ENCODE measurements around the gene MCU. TPM values are rescaled to one million over a fixed set of nuclear protein-coding genes. Genes with fewer than 3 reads are reported as not detected.

The MCU gene
- total RNA-seq, 1 donor from 2014 or later: 31.4 TPM

DNA sequence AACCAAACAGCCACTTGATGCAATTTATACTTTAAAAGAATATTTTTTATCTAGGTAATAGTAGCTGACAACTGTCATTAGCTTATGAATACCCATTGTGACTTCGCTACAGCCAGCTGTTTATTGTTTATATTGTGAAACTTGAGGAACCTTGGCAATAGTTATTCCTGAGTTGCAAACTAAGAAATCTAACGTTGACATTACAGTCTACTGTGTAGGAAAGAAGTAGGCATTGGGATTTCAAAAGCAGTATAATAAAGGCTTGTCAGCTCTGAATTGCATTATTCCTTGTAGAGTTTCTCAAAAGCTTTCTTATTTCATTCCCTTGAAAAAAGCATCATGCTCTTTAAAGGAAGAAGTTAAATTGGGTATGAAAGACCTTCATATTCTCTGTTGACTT, 158.9 kb downstream of the MCU start:
- Mint-ChIP-seq H3K9me3 (ENCODE audit: unreplicated experiment) (peaks cover 14% of the 10 kb centered on the region), H3K4me1 (ENCODE audit: unreplicated experiment) (no peaks in the 10 kb centered on the region)
- TF ChIP-seq, protein P1, sequence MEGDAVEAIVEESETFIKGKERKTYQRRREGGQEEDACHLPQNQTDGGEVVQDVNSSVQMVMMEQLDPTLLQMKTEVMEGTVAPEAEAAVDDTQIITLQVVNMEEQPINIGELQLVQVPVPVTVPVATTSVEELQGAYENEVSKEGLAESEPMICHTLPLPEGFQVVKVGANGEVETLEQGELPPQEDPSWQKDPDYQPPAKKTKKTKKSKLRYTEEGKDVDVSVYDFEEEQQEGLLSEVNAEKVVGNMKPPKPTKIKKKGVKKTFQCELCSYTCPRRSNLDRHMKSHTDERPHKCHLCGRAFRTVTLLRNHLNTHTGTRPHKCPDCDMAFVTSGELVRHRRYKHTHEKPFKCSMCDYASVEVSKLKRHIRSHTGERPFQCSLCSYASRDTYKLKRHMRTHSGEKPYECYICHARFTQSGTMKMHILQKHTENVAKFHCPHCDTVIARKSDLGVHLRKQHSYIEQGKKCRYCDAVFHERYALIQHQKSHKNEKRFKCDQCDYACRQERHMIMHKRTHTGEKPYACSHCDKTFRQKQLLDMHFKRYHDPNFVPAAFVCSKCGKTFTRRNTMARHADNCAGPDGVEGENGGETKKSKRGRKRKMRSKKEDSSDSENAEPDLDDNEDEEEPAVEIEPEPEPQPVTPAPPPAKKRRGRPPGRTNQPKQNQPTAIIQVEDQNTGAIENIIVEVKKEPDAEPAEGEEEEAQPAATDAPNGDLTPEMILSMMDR (IDR thresholded peaks at IDR 0.05): no peak

DNA sequence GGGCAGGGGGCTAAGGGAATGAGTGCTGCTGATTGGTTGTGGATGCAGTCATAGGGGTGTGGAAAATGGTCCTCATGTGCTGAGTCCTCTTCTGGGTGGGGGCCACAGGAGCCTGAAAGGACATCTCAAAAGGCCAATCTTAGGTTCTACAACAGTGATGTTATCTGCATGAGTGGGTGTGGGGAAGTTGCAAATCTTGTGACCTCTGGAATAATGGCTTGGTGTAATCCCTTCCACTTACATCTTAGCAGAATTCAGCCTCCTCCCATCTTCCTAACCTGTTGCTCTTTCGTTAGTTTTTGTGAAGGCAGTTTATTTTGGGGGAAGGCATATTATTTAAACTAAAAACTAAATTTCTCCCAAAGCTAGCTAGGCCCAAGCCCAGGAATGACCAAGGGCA, 159.6 kb downstream of the MCU start:
- TF ChIP-seq, protein P1 (IDR thresholded peaks at IDR 0.05): no peak
- Mint-ChIP-seq H3K4me3 (ENCODE audit: unreplicated experiment) (no peak overlapping the region), H3K4me1 (ENCODE audit: unreplicated experiment) (no peaks in the 10 kb centered on the region), H3K27me3 (ENCODE audit: unreplicated experiment) (no peaks in the 10 kb centered on the region), H3K27ac (ENCODE audit: unreplicated experiment) (no peak overlapping the region), H3K36me3 (ENCODE audit: unreplicated experiment) (peaks cover 20% of the 10 kb centered on the region), H3K9me3 (ENCODE audit: unreplicated experiment) (peaks cover 14% of the 10 kb centered on the region)
- no peak for DNase-seq (ENCODE audit: extremely low spot score, unreplicated experiment)

More for the DNA sequence above, 158.9 kb downstream of the MCU start:
- DNase-seq (ENCODE audit: extremely low spot score, unreplicated experiment): no peak
- peaks cover 20% of the 10 kb centered on the region for H3K36me3 Mint-ChIP-seq (ENCODE audit: unreplicated experiment)
- no peak overlapping the region for H3K27ac Mint-ChIP-seq (ENCODE audit: unreplicated experiment)
- H3K27me3 Mint-ChIP-seq (ENCODE audit: unreplicated experiment): no peaks in the 10 kb centered on the region
- no peak overlapping the region for H3K4me3 Mint-ChIP-seq (ENCODE audit: unreplicated experiment)

DNA sequence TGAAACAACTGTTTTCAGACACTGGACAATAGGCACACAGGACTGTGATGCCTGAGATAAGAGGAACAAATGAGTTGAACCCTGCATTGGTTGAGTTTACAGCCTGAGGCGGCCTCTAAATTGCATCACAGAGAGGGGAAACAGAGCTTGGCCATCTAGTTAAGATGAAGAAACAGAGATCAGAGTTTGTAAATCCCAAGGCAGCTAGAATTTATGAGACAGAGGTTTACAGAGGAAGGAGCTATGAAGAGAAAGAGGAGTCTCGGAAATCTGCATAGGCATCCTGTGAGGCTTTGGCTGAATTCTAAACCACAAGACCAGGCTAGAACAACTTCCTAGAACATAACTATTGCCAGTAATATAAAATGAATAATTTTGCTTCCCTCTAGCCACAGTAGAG, 160.6 kb downstream of the MCU start:
- H3K27ac Mint-ChIP-seq (ENCODE audit: unreplicated experiment): no peak overlapping the region
- no peak for DNase-seq (ENCODE audit: extremely low spot score, unreplicated experiment)
- H3K27me3 Mint-ChIP-seq (ENCODE audit: unreplicated experiment): no peaks in the 10 kb centered on the region
- no peak overlapping the region for H3K4me3 Mint-ChIP-seq (ENCODE audit: unreplicated experiment)
- H3K36me3 Mint-ChIP-seq (ENCODE audit: unreplicated experiment): peaks cover 20% of the 10 kb centered on the region
- peaks cover 14% of the 10 kb centered on the region for H3K9me3 Mint-ChIP-seq (ENCODE audit: unreplicated experiment)
- TF ChIP-seq, protein P1 (IDR thresholded peaks at IDR 0.05): no peak
- H3K4me1 Mint-ChIP-seq (ENCODE audit: unreplicated experiment): no peaks in the 10 kb centered on the region

DNA sequence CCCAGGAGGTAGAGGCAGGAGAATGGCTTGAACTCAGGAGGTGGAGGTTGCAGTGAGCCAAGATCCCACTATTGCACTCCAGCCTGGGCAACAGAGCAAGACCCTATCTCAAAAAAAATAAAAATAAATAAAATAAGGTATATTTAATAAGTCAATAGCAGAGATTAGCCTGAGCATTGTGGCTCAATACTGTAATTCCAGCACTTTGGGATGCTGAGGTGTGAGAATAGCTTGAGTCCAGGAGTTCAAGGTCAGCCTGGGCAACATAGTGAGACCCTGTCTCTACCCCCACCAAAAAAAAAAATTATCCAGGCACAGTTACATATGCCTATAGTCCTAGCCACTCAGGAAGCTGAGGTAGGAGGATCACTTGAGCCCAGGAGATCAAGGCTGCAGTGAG, 163.2 kb downstream of the MCU start:
- Mint-ChIP-seq H3K4me1 (ENCODE audit: unreplicated experiment) (no peaks in the 10 kb centered on the region), H3K27me3 (ENCODE audit: unreplicated experiment) (no peaks in the 10 kb centered on the region), H3K36me3 (ENCODE audit: unreplicated experiment) (peaks cover 12% of the 10 kb centered on the region), H3K27ac (ENCODE audit: unreplicated experiment) (no peak overlapping the region), H3K9me3 (ENCODE audit: unreplicated experiment) (peaks cover 14% of the 10 kb centered on the region), H3K4me3 (ENCODE audit: unreplicated experiment) (no peak overlapping the region)
- no peak for DNase-seq (ENCODE audit: extremely low spot score, unreplicated experiment)
- TF ChIP-seq, protein P1 (IDR thresholded peaks at IDR 0.05): no peak

DNA sequence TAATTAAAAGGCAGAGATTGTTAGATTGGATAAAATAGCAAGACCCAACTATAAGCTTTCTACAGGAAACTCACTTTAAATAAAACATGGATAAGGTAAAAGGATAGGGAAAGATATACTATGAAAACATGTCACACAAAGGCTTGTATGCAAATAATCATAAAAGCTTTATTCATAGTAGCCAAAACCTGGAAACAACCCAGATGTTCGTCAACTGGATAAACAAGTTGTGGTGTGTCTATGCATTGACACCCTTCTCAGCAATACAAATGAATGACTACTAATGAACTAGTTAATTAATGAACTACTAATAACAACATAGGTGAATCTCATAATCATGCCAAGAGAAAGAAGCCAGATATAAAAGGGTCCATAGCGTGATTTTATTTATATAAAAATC, 163.8 kb downstream of the MCU start:
- TF ChIP-seq, protein P1 (IDR thresholded peaks at IDR 0.05): no peak
- Mint-ChIP-seq H3K27me3 (ENCODE audit: unreplicated experiment) (no peaks in the 10 kb centered on the region), H3K36me3 (ENCODE audit: unreplicated experiment) (peaks cover 17% of the 10 kb centered on the region), H3K27ac (ENCODE audit: unreplicated experiment) (no peak overlapping the region), H3K4me1 (ENCODE audit: unreplicated experiment) (no peaks in the 10 kb centered on the region), H3K9me3 (ENCODE audit: unreplicated experiment) (peaks cover 14% of the 10 kb centered on the region), H3K4me3 (ENCODE audit: unreplicated experiment) (no peak overlapping the region)
- no peak for DNase-seq (ENCODE audit: extremely low spot score, unreplicated experiment)
